ENCODE data around the gene DGKH.

- TF ChIP-seq CTCF (conservative IDR thresholded peaks at IDR 0.05 in 1 of 2, IDR thresholded peaks at IDR 0.05 in 1 of 2; ENCODE audit: extremely low read depth in 1 of 2, insufficient read depth in 1 of 2, low read depth in 1 of 2, low read length in 2 of 2) (no peak), EZH2 (IDR thresholded peaks at IDR 0.05; ENCODE audit: borderline replicate concordance, low read length) (no peak)
Observed at GRCh38 chr13:42022796-42023493, 25.5 kb upstream of the DGKH start.
